CD4-positive, CD25-positive, alpha-beta regulatory T cell (primary cell): Measurements from ENCODE around the gene BCL2L11. TPM values are rescaled to one million over a fixed set of nuclear protein-coding genes. Genes with fewer than 3 reads are reported as not detected.

Experiments used
- ATAC-seq, 2 donors: fragments of 150-1000 bp; cut with Tn5 transposase; one replicate each; pipeline ENCODE4 v1.10.0; 2021; ENCODE audit warnings: low read depth in 2 of 2, moderate number of reproducible peaks in 2 of 2, moderate library complexity in 1 of 2
- DNase-seq, 3 donors: peaks; one replicate each; pipeline versions ENCODE4 v3.0.0 to v3.0.0-alpha.2; 2012 to 2022; ENCODE audit warnings: mixed read lengths in 1 of 3
- H3K27ac ChIP-seq: one replicate; pipeline ENCODE4 v1.7.0; 2013; ENCODE audit warnings: mild to moderate bottlenecking, low read length; ENCODE audit not compliant: insufficient read depth, poor library complexity, severe bottlenecking
- H3K27me3 ChIP-seq: one replicate; pipeline ENCODE4 v1.7.0; 2013; ENCODE audit warnings: low read length; ENCODE audit not compliant: control insufficient read depth, insufficient read depth
- H3K36me3 ChIP-seq: one replicate; pipeline ENCODE4 v1.7.0; 2013; ENCODE audit warnings: mild to moderate bottlenecking, low read length, moderate library complexity; ENCODE audit not compliant: control insufficient read depth, insufficient read depth
- H3K4me1 ChIP-seq: 2 replicates; pipeline ENCODE4 v1.7.0; 2013; ENCODE audit warnings: mild to moderate bottlenecking, low read length; ENCODE audit not compliant: insufficient read depth, control insufficient read depth, poor library complexity, severe bottlenecking
- H3K4me3 ChIP-seq: one replicate; pipeline ENCODE4 v1.7.0; 2013; ENCODE audit warnings: low read depth, mild to moderate bottlenecking, low read length, moderate library complexity
- H3K9me3 ChIP-seq, 2 experiments: 1 replicate in 1 of 2; 2 replicates in 1 of 2; pipeline ENCODE4 v1.7.0; 2013; ENCODE audit warnings: low read length in 2 of 2, mild to moderate bottlenecking in 1 of 2, moderate library complexity in 1 of 2; ENCODE audit not compliant: control insufficient read depth in 2 of 2
- H3K27ac Mint-ChIP-seq, 3 donors: one replicate each; pipeline ENCODE4 v1.8.0; 2020 to 2022; ENCODE audit warnings: mild to moderate bottlenecking in 3 of 3, mixed read lengths in 3 of 3, moderate library complexity in 2 of 3
- H3K27me3 Mint-ChIP-seq: one replicate; pipeline ENCODE4 v1.8.0; 2022; ENCODE audit warnings: mild to moderate bottlenecking, mixed read lengths
- H3K36me3 Mint-ChIP-seq: one replicate; pipeline ENCODE4 v1.8.0; 2020; ENCODE audit warnings: mixed read lengths
- H3K4me1 Mint-ChIP-seq, 4 donors: one replicate each; pipeline ENCODE4 v1.8.0; 2020 to 2022; ENCODE audit warnings: mixed read lengths in 4 of 4, mild to moderate bottlenecking in 1 of 4
- H3K4me3 Mint-ChIP-seq, 4 donors: one replicate each; pipeline ENCODE4 v1.8.0; 2020 to 2022; ENCODE audit warnings: mild to moderate bottlenecking in 4 of 4, mixed read lengths in 4 of 4, moderate library complexity in 3 of 4
- H3K9me3 Mint-ChIP-seq, 7 donors: one replicate each; pipeline ENCODE4 v1.8.0; 2020 to 2022; ENCODE audit warnings: mixed read lengths in 7 of 7, mild to moderate bottlenecking in 3 of 7, moderate library complexity in 2 of 7
- polyA plus RNA-seq, 4 donors: library from polyadenylated mRNA; unstranded; fragments of 300-500 nt; fragmentation: Illumina TruSeq; gene quantifications; one replicate each; pipeline ENCODE4 v1.2.3, GENCODE V29; 2021
- total RNA-seq: library from RNA; stranded (reverse); gene quantifications from one replicate; pipeline ENCODE4 v1.2.3, GENCODE V29; 2022

BCL2L11 gene
- total and polyA plus RNA-seq, 5 donors from 2014 or later, result 18.0 to 96.0 (median 31.9) TPM

DNA sequence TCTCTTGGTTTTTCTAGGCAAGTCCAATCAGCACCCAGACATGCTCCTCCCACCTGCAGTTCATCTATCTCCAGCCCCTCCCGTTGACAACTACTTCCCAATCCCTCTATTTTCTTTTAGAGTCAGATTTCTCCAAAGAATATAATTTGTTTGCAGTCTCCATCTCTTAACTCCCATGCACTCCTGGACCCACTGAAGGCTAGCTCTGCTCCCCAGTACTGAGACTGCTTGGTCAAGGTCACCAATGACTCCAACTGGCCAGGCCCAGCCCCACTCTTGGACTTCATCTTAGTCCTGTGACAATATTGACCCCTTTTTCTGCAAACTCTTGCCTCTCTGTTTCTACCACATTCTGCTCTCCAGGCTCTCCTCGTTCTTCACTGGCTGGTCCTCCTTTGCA is 62.0 kb downstream of the BCL2L11 start:
- no peak overlapping the region for H3K27ac ChIP-seq
- H3K36me3 Mint-ChIP-seq, result no peaks in the 10 kb centered on the region
- H3K27me3 ChIP-seq, result peaks cover 7% of the 10 kb centered on the region
- no peaks in the 10 kb centered on the region for H3K9me3 ChIP-seq
- no peaks in the 10 kb centered on the region for H3K4me1 ChIP-seq
- H3K27ac Mint-ChIP-seq, result no peak overlapping the region
- H3K27me3 Mint-ChIP-seq, result peaks cover 19% of the 10 kb centered on the region
- H3K4me3 Mint-ChIP-seq, result no peak overlapping the region
- no peaks in the 10 kb centered on the region for H3K36me3 ChIP-seq
- H3K4me3 ChIP-seq, result no peak overlapping the region
- H3K9me3 Mint-ChIP-seq, result peaks cover 0 to 2% (median 0%) of the 10 kb centered on the region in 7 donors
- ATAC-seq (no peak), DNase-seq (no peak)
- no peaks in the 10 kb centered on the region for H3K4me1 Mint-ChIP-seq

DNA sequence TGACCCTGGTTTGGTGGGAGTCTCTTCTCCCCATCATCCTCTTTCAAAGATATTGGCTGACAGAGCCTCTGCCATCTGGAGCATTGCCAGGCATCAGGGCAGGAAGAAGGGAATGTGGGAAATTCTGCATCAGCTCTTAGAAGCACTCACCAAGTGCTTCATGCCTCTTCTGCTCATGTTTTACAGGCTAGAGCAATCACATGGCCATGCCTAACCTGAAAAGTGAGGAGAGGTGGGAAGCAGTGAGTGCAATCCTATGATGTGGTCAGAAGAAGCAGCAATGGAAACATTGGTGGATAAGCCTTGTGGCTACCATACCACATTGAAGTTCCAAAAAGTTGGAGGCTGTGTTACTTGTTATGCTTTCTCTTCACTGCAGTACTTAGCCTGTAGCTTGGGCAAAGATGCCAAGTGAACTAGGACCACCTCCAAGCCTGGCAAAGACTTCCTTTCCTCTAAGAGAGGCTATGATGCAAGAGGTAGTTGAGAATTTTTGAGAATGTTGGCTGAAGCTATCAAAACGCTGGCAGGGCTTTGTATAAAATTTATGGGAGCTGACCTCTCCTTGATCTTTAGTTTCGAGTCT is 64.1 kb downstream of the BCL2L11 start:
- H3K27me3 Mint-ChIP-seq, result peaks cover 11% of the 10 kb centered on the region
- no peaks in the 10 kb centered on the region for H3K9me3 ChIP-seq
- H3K4me3 Mint-ChIP-seq, result no peak overlapping the region
- H3K27me3 ChIP-seq, result peaks cover 5% of the 10 kb centered on the region
- H3K27ac ChIP-seq, result no peak overlapping the region
- no peak for ATAC-seq
- H3K4me3 ChIP-seq, result no peak overlapping the region
- H3K36me3 Mint-ChIP-seq, result no peaks in the 10 kb centered on the region
- no peaks in the 10 kb centered on the region for H3K36me3 ChIP-seq
- no peak for DNase-seq
- peaks cover 0 to 2% (median 0%) of the 10 kb centered on the region in 7 donors for H3K9me3 Mint-ChIP-seq
- no peaks in the 10 kb centered on the region for H3K4me1 ChIP-seq
- H3K27ac Mint-ChIP-seq, result no peak overlapping the region
- H3K4me1 Mint-ChIP-seq, result no peaks in the 10 kb centered on the region

DNA sequence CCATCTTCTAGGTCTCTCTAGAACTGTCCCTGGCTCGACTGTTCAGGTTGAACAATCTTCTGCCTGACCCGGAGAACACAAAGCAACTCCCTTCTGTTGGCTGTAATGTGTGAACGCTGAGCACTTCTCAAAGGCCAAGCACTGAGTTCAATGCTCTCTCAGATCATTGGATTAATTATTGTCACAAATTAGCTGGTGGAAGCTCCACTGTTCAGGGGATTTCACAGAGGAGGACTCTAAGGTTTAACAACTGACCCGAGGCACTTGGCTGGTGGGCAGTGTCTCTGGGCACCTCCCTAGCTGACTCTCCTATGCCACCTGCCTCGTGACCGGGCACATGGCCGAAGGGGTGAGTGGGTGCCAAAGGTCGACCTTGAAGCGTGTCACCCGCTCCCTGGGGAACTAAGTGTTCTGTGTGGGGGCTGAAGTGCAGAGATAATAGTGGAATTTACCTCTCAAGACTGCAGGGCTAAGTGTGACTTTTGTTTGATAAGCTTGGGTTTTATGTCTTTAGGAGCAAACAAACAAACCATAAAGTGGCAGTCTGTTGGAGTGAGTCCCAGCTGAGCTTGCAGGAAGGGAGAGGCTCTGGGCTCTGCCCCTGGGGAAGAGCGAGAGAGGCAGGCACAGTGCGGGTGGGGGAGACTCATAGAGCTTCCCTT is 64.8 kb downstream of the BCL2L11 start:
- no peak overlapping the region for H3K4me3 ChIP-seq

GRCh38 chr2:111186121-111186715 is 65.5 kb downstream of the BCL2L11 start:
- no peaks in the 10 kb centered on the region for H3K36me3 ChIP-seq
- H3K36me3 Mint-ChIP-seq, result no peaks in the 10 kb centered on the region
- H3K4me3 ChIP-seq, result no peak overlapping the region
- H3K9me3 ChIP-seq, result no peaks in the 10 kb centered on the region
- peaks cover 11% of the 10 kb centered on the region for H3K27me3 Mint-ChIP-seq
- H3K27ac ChIP-seq, result no peak overlapping the region
- no peak for DNase-seq
- H3K4me1 Mint-ChIP-seq, result no peaks in the 10 kb centered on the region
- peaks cover 0 to 2% (median 0%) of the 10 kb centered on the region in 7 donors for H3K9me3 Mint-ChIP-seq
- H3K27me3 ChIP-seq, result peaks cover 5% of the 10 kb centered on the region
- H3K27ac Mint-ChIP-seq, result no peak overlapping the region
- no peaks in the 10 kb centered on the region for H3K4me1 ChIP-seq
- ATAC-seq, result no peak
- H3K4me3 Mint-ChIP-seq, result no peak overlapping the region

More for the DNA sequence above, 64.8 kb downstream of the BCL2L11 start:
- peaks cover 0 to 2% (median 0%) of the 10 kb centered on the region in 7 donors for H3K9me3 Mint-ChIP-seq
- H3K4me3 Mint-ChIP-seq, result no peak overlapping the region
- H3K4me1 Mint-ChIP-seq, result no peaks in the 10 kb centered on the region
- H3K27ac Mint-ChIP-seq, result no peak overlapping the region
- Histone ChIP-seq H3K9me3 (no peaks in the 10 kb centered on the region), H3K27me3 (peaks cover 5% of the 10 kb centered on the region), H3K27ac (no peak overlapping the region), H3K36me3 (no peaks in the 10 kb centered on the region), H3K4me1 (no peaks in the 10 kb centered on the region)
- ATAC-seq (no peak), DNase-seq (no peak)
- H3K27me3 Mint-ChIP-seq, result peaks cover 11% of the 10 kb centered on the region
- no peaks in the 10 kb centered on the region for H3K36me3 Mint-ChIP-seq

DNA sequence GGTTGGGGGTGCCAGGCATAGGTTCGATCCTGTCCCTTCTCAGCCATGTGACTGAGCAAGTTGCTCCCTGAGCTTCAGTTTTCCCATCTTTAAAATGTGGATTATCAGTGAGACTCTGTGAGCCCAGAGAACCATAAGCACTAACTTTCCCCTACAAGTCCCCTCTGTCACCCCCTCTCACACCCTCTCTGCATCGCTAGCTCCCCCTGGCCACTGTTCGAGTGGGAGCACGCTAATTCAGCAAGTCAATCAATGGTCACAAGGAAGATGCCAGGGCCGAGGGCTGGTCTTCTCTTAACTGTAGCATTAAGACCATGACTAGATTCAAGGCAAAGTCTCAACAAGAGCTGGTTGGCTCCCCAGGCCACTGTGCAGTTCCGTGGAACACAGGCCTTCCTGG is 66.2 kb downstream of the BCL2L11 start:
- Histone ChIP-seq H3K27ac (no peak overlapping the region), H3K4me3 (no peak overlapping the region), H3K4me1 (no peaks in the 10 kb centered on the region), H3K36me3 (no peaks in the 10 kb centered on the region), H3K9me3 (no peaks in the 10 kb centered on the region), H3K27me3 (peaks cover 5% of the 10 kb centered on the region)
- ATAC-seq, result no peak
- peaks cover 0 to 2% (median 0%) of the 10 kb centered on the region in 7 donors for H3K9me3 Mint-ChIP-seq
- no peak for DNase-seq
- H3K27ac Mint-ChIP-seq, result no peak overlapping the region
- H3K4me3 Mint-ChIP-seq, result no peak overlapping the region
- peaks cover 11% of the 10 kb centered on the region for H3K27me3 Mint-ChIP-seq
- H3K4me1 Mint-ChIP-seq, result no peaks in the 10 kb centered on the region
- H3K36me3 Mint-ChIP-seq, result no peaks in the 10 kb centered on the region

DNA sequence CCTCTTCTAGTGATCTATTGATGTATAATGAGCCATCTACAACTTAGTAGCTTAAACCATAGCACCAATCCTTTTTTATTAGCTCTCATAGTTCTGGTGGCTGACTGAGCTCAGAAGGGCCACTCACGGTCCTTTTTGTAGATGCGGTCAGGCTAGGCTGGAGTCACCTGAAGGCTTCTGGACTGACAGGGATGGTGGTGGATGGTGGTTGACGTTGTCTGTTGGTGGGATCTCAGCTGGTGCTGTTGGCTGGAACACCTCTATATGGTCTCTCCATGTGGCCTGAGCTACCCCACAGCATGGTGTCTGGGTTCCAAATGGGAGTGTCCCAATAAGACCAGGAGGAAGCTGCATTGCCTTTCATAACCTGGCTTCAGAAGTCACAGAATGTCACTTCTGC is 68.0 kb downstream of the BCL2L11 start:
- H3K27ac ChIP-seq, result no peak overlapping the region
- Mint-ChIP-seq H3K36me3 (no peaks in the 10 kb centered on the region), H3K4me1 (no peaks in the 10 kb centered on the region), H3K4me3 (no peak overlapping the region), H3K27ac (no peak overlapping the region), H3K9me3 (peaks cover 0 to 2% (median 0%) of the 10 kb centered on the region in 7 donors), H3K27me3 (peaks cover 15% of the 10 kb centered on the region)
- no peaks in the 10 kb centered on the region for H3K36me3 ChIP-seq
- H3K4me1 ChIP-seq, result no peaks in the 10 kb centered on the region
- H3K9me3 ChIP-seq, result no peaks in the 10 kb centered on the region
- H3K27me3 ChIP-seq, result peaks cover 5% of the 10 kb centered on the region
- no peak overlapping the region for H3K4me3 ChIP-seq
- ATAC-seq (no peak), DNase-seq (no peak)

- no peak for DNase-seq
- Histone ChIP-seq H3K9me3 (no peaks in the 10 kb centered on the region), H3K4me1 (no peaks in the 10 kb centered on the region), H3K4me3 (no peak overlapping the region), H3K27me3 (peaks cover 5% of the 10 kb centered on the region), H3K27ac (no peak overlapping the region), H3K36me3 (no peaks in the 10 kb centered on the region)
- H3K9me3 Mint-ChIP-seq, result peaks cover 0 to 2% (median 0%) of the 10 kb centered on the region in 7 donors
- no peak overlapping the region for H3K27ac Mint-ChIP-seq
- H3K36me3 Mint-ChIP-seq, result no peaks in the 10 kb centered on the region
- no peak overlapping the region for H3K4me3 Mint-ChIP-seq
- peaks cover 15% of the 10 kb centered on the region for H3K27me3 Mint-ChIP-seq
- ATAC-seq, result no peak
- no peaks in the 10 kb centered on the region for H3K4me1 Mint-ChIP-seq
Measured at GRCh38 chr2:111189106-111189505, 68.4 kb downstream of the BCL2L11 start.
